HepG2 (cell line): ENCODE measurements around the gene MPST. TPM values are rescaled to one million over a fixed set of nuclear protein-coding genes. Genes with fewer than 3 reads are reported as not detected.

ENCODE experiments used
- AGO2 ChIP-seq: fragments of 200-400 bp; formaldehyde crosslinking; optimal IDR thresholded peaks from 2 replicates; pipeline ENCODE3; 2017; ENCODE audit warnings: mild to moderate bottlenecking, low read depth, low read length, moderate library complexity
- EP300 ChIP-seq, 3 experiments: sonication (generic) in 1 of 3; formaldehyde crosslinking in 1 of 3; IDR thresholded peaks; 2 replicates each; pipeline versions ENCODE4 v1.5.1 to v1.6.1; 2011 to 2020; ENCODE audit warnings: low read depth in 2 of 3, low read length in 2 of 3, borderline replicate concordance in 1 of 3, improper control_type of control experiment in 1 of 3, mild to moderate bottlenecking in 1 of 3, missing genetic modification reagents in 1 of 3, moderate library complexity in 1 of 3
- FOXP1 ChIP-seq, 2 experiments: fragments of 450-650 bp in 1 of 2; IDR thresholded peaks; 2 replicates each; pipeline ENCODE4 v1.6.1; 2017 to 2018; ENCODE audit warnings: antibody characterized with exemption in 1 of 2
- GZF1 ChIP-seq: sonication (generic); formaldehyde crosslinking; IDR thresholded peaks from 2 replicates; pipeline ENCODE4 v1.5.1; 2020; ENCODE audit warnings: mild to moderate bottlenecking, missing genetic modification reagents
- MEF2D ChIP-seq: sonication (generic); formaldehyde crosslinking; IDR thresholded peaks from 2 replicates; pipeline ENCODE4 v1.5.1; 2020; ENCODE audit warnings: mild to moderate bottlenecking, missing genetic modification reagents
- MLLT10 ChIP-seq: sonication (generic); formaldehyde crosslinking; IDR thresholded peaks from 2 replicates; pipeline ENCODE4 v1.4.0; 2020; ENCODE audit warnings: missing genetic modification reagents
- NCOA5 ChIP-seq: sonication (generic); formaldehyde crosslinking; IDR thresholded peaks from 2 replicates; pipeline ENCODE4 v1.4.0; 2020; ENCODE audit warnings: missing genetic modification reagents
- NONO ChIP-seq, 2 experiments: fragments of 450-650 bp in 1 of 2; sonication (generic) in 1 of 2; formaldehyde crosslinking in 1 of 2; IDR thresholded peaks in 1 of 2; conservative IDR thresholded peaks in 1 of 2; 2 replicates each; pipeline versions ENCODE4 v1.6.1 to v1.8.0; 2017 to 2022; ENCODE audit warnings: mild to moderate bottlenecking in 1 of 2, missing genetic modification reagents in 1 of 2, moderate library complexity in 1 of 2
- PAF1 ChIP-seq: IDR thresholded peaks from 2 replicates; pipeline ENCODE4 v1.6.1; 2016; ENCODE audit warnings: missing genetic modification reagents, missing compliant biosample characterization
- POLR2A ChIP-seq, 2 experiments: IDR thresholded peaks; 2 replicates each; pipeline ENCODE4 v1.6.1; 2011; ENCODE audit warnings: low read depth in 2 of 2, low read length in 2 of 2, mild to moderate bottlenecking in 1 of 2, moderate library complexity in 1 of 2; ENCODE audit not compliant: insufficient read depth in 1 of 2
- POLR2G ChIP-seq: fragments of 200-400 bp; formaldehyde crosslinking; IDR thresholded peaks from 2 replicates; pipeline ENCODE4 v1.6.1; 2018; ENCODE audit warnings: mild to moderate bottlenecking, low read depth, low read length, moderate library complexity
- RBM39 ChIP-seq: fragments of 200-400 bp; formaldehyde crosslinking; IDR thresholded peaks from one replicate; pipeline ENCODE4 v1.6.1; 2018; ENCODE audit warnings: antibody characterized with exemption, mild to moderate bottlenecking, low read depth, low read length; ENCODE audit not compliant: poor library complexity, severe bottlenecking
- RELA ChIP-seq: sonication (generic); formaldehyde crosslinking; IDR thresholded peaks from 2 replicates; pipeline ENCODE4 v1.4.0; 2020; ENCODE audit warnings: missing genetic modification reagents
- RFX1 ChIP-seq: fragments of 450-650 bp; IDR thresholded peaks from 2 replicates; pipeline ENCODE4 v1.6.1; 2017
- SIX1 ChIP-seq: sonication (generic); formaldehyde crosslinking; IDR thresholded peaks from 2 replicates; pipeline ENCODE4 v1.4.0; 2020; ENCODE audit warnings: missing genetic modification reagents, borderline replicate concordance
- WIZ ChIP-seq: sonication (generic); formaldehyde crosslinking; IDR thresholded peaks from 2 replicates; pipeline ENCODE4 v1.5.1; 2020; ENCODE audit warnings: mild to moderate bottlenecking, missing genetic modification reagents
- ZNF329 ChIP-seq: sonication (generic); formaldehyde crosslinking; IDR thresholded peaks from 2 replicates; pipeline ENCODE4 v1.9.0; 2021; ENCODE audit warnings: low read depth, mild to moderate bottlenecking, missing genetic modification reagents
- ZNF562 ChIP-seq: sonication (generic); formaldehyde crosslinking; IDR thresholded peaks from 2 replicates; pipeline ENCODE4 v1.8.0; 2022; ENCODE audit warnings: missing genetic modification reagents, borderline replicate concordance
- ZNF773 ChIP-seq: sonication (generic); formaldehyde crosslinking; IDR thresholded peaks from 2 replicates; pipeline ENCODE4 v1.4.0; 2020; ENCODE audit warnings: missing genetic modification reagents, borderline replicate concordance
- ZNF782 ChIP-seq: sonication (generic); formaldehyde crosslinking; IDR thresholded peaks from 2 replicates; pipeline ENCODE4 v1.4.0; 2020; ENCODE audit warnings: missing genetic modification reagents, mild to moderate bottlenecking, borderline replicate concordance
- ZSCAN12 ChIP-seq: sonication (generic); formaldehyde crosslinking; IDR thresholded peaks from 2 replicates; pipeline ENCODE4 v1.9.0; 2021; ENCODE audit warnings: mild to moderate bottlenecking, missing genetic modification reagents
- polyA plus RNA-seq, 8 experiments: library from polyadenylated mRNA; depleted of rRNA in 3 of 8; stranded (reverse) in 7 of 8; unstranded in 1 of 8; fragments of >200 nt; fragmentation: Illumina TruSeq in 4 of 8; extraction: Trizol in 4 of 8; gene quantifications; 2 replicates each; pipeline versions ENCODE4 v1.2.1 to v1.2.3, GENCODE V29; 2011 to 2016; ENCODE audit warnings: low read depth in 4 of 8, missing spikeins in 1 of 8, mixed read lengths in 1 of 8; ENCODE audit not compliant: insufficient read depth in 1 of 8
- total RNA-seq, 5 experiments: library from RNA; depleted of rRNA; stranded (reverse); fragments of >200 nt; fragmentation: Illumina TruSeq; extraction: Trizol; gene quantifications; 2 replicates each; pipeline ENCODE4 v1.2.3, GENCODE V29; 2016; ENCODE audit warnings: low read depth in 1 of 5
- TF ChIP-seq, protein P1 (sequence below): sonication (generic); formaldehyde crosslinking; IDR thresholded peaks from 2 replicates; pipeline ENCODE4 v1.8.1; 2023; ENCODE audit warnings: missing genetic modification reagents, mild to moderate bottlenecking, borderline replicate concordance
- TF ChIP-seq, protein P2 (sequence below): sonication (generic); formaldehyde crosslinking; IDR thresholded peaks from 2 replicates; pipeline ENCODE4 v1.4.0; 2020; ENCODE audit warnings: missing genetic modification reagents
- TF ChIP-seq, protein P3 (sequence below): sonication (generic); formaldehyde crosslinking; IDR thresholded peaks from 2 replicates; pipeline ENCODE4 v1.5.1; 2020; ENCODE audit warnings: mild to moderate bottlenecking, missing genetic modification reagents
- TF ChIP-seq, protein P4 (sequence below): sonication (generic); formaldehyde crosslinking; IDR thresholded peaks from 2 replicates; pipeline ENCODE4 v1.9.0; 2021; ENCODE audit warnings: missing genetic modification reagents, mild to moderate bottlenecking, borderline replicate concordance

MPST gene
- total and polyA plus RNA-seq, 2 of the 13 experiments (the other 11 are each of a cell fraction or from before 2014, with no cell fraction given), result 133 to 141 TPM

DNA sequence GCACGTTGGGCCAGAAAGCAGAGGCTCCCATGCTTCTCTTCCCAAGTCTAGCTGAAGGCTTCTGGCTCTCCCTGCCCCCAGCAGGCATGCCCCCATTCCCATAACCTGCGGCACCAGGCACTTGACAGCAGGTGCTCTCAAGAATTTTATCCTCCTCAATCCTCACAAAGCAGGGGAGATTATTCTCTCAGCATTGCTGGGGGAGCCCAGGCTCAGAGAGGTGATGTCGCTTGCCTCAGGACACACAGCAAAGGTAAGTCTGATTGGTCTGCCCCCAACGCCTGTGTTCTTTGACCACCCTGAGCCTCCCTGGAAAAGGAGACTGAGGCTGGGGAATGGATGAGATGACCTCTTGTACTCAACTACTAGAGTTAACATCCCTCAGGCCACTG, 5.1 kb upstream of the MPST start (continued):
- TF ChIP-seq, protein P1, sequence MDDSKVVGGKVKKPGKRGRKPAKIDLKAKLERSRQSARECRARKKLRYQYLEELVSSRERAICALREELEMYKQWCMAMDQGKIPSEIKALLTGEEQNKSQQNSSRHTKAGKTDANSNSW (CRISPR knock-in tag), result no peak
- TF ChIP-seq ZNF782 (no peak), EP300 (IDR thresholded peaks at IDR 0.05; ENCODE audit: low read depth in 2 of 2, low read length in 2 of 2) (no peak), EP300 (CRISPR knock-in tag; IDR thresholded peaks at IDR 0.05; ENCODE audit: borderline replicate concordance) (no peak), RBM39 (no peak), FOXP1 (IDR thresholded peaks at IDR 0.05) (no peak), FOXP1 (CRISPR knock-in tag; IDR thresholded peaks at IDR 0.05) (no peak), ZNF329 (no peak), NONO (IDR thresholded peaks at IDR 0.05) (no peak), NONO (CRISPR knock-in tag; conservative IDR thresholded peaks at IDR 0.05) (0 out of 2 replicates have a peak, but pooled peaks have one; percentile 40), SIX1 (no peak), RFX1 (no peak), ZNF773 (CRISPR knock-in tag) (no peak), POLR2G (peak; percentile 41; the same call in 1 of the 2 replicates), ZSCAN12 (no peak), ZNF562 (CRISPR knock-in tag) (no peak), WIZ (CRISPR knock-in tag) (no peak), MLLT10 (CRISPR knock-in tag) (no peak), RELA (CRISPR knock-in tag) (no peak), NCOA5 (CRISPR knock-in tag) (no peak), AGO2 (peak; percentile 64), MEF2D (CRISPR knock-in tag) (no peak), GZF1 (no peak), POLR2A (IDR thresholded peaks at IDR 0.05; ENCODE audit: insufficient read depth in 1 of 2, low read depth in 2 of 2, low read length in 2 of 2) (peak in 1 of 2 experiments; percentile 36; a peak in 1 of 4 replicates), PAF1 (peak; percentile 83; the same call in 1 of the 2 replicates)
- TF ChIP-seq, protein P2, sequence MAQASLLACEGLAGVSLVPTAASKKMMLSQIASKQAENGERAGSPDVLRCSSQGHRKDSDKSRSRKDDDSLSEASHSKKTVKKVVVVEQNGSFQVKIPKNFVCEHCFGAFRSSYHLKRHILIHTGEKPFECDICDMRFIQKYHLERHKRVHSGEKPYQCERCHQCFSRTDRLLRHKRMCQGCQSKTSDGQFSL (CRISPR knock-in tag), result no peak
- TF ChIP-seq, protein P3, sequence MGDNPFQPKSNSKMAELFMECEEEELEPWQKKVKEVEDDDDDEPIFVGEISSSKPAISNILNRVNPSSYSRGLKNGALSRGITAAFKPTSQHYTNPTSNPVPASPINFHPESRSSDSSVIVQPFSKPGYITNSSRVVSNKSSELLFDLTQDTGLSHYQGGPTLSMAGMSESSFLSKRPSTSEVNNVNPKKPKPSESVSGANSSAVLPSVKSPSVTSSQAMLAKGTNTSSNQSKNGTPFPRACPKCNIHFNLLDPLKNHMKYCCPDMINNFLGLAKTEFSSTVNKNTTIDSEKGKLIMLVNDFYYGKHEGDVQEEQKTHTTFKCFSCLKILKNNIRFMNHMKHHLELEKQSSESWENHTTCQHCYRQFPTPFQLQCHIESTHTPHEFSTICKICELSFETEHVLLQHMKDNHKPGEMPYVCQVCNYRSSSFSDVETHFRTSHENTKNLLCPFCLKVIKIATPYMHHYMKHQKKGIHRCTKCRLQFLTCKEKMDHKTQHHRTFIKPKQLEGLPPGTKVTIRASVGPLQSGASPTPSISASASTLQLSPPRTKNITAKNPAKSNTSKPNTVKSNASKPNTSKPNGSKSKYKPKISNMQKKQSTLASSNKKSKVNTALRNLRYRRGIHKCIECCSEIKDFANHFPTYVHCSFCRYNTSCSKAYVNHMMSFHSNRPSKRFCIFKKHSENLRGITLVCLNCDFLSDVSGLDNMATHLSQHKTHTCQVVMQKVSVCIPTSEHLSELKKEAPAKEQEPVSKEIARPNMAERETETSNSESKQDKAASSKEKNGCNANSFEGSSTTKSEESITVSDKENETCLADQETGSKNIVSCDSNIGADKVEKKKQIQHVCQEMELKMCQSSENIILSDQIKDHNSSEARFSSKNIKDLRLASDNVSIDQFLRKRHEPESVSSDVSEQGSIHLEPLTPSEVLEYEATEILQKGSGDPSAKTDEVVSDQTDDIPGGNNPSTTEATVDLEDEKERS, result no peak
- TF ChIP-seq, protein P4, sequence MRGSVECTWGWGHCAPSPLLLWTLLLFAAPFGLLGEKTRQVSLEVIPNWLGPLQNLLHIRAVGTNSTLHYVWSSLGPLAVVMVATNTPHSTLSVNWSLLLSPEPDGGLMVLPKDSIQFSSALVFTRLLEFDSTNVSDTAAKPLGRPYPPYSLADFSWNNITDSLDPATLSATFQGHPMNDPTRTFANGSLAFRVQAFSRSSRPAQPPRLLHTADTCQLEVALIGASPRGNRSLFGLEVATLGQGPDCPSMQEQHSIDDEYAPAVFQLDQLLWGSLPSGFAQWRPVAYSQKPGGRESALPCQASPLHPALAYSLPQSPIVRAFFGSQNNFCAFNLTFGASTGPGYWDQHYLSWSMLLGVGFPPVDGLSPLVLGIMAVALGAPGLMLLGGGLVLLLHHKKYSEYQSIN (CRISPR knock-in tag), result no peak
